ENCODE results near the gene R3HDM2. TPM values are rescaled to one million over a fixed set of nuclear protein-coding genes. Genes with fewer than 3 reads are reported as not detected.

Gene R3HDM2
- total RNA-seq, 1 experiment from 2014 or later, result 34.7 TPM

DNA sequence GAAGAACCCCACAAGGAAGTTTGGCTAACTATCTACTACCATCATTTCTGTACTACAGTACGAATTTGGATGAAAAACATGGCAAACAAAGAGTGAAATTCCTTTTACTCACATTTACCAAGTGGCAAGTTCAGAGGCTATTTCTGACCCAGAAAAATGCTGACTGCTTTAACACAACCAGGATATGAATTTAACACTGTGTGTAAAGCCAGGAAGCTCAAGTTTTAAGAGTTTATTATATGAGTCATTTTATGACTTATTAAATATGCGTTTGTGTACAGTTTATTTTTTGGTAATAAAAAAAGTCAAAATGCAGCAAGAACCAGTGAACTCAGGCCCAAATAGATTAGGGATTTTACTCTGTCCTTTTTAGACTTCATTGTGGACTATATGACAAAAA lies 121.4 kb downstream of the R3HDM2 start:
- Mint-ChIP-seq H3K36me3 (peaks cover 2% of the 10 kb centered on the region; the same call in 1 of the 2 replicates), H3K27me3 (ENCODE audit: low read depth) (no peaks in the 10 kb centered on the region), H3K27ac (no peak overlapping the region), H3K4me3 (no peak overlapping the region), H3K4me1 (no peaks in the 10 kb centered on the region), H3K9me3 (0 out of 2 replicates have a peak, but pooled peaks cover 3% of the 10 kb centered on the region)
- TF ChIP-seq, protein P1, sequence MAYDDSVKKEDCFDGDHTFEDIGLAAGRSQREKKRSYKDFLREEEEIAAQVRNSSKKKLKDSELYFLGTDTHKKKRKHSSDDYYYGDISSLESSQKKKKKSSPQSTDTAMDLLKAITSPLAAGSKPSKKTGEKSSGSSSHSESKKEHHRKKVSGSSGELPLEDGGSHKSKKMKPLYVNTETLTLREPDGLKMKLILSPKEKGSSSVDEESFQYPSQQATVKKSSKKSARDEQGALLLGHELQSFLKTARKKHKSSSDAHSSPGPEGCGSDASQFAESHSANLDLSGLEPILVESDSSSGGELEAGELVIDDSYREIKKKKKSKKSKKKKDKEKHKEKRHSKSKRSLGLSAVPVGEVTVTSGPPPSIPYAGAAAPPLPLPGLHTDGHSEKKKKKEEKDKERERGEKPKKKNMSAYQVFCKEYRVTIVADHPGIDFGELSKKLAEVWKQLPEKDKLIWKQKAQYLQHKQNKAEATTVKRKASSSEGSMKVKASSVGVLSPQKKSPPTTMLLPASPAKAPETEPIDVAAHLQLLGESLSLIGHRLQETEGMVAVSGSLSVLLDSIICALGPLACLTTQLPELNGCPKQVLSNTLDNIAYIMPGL (CRISPR knock-in tag; IDR thresholded peaks at IDR 0.05), result no peak
- TF ChIP-seq RORB (CRISPR knock-in tag; IDR thresholded peaks at IDR 0.05) (no peak), FOXP1 (CRISPR knock-in tag; IDR thresholded peaks at IDR 0.05; ENCODE audit: borderline replicate concordance) (no peak), ZNF416 (CRISPR knock-in tag; IDR thresholded peaks at IDR 0.05) (no peak), JAZF1 (CRISPR knock-in tag; IDR thresholded peaks at IDR 0.05) (no peak), ETV6 (CRISPR knock-in tag; IDR thresholded peaks at IDR 0.05) (no peak), CREM (CRISPR knock-in tag; IDR thresholded peaks at IDR 0.05) (no peak)
- TF ChIP-seq, protein P2, sequence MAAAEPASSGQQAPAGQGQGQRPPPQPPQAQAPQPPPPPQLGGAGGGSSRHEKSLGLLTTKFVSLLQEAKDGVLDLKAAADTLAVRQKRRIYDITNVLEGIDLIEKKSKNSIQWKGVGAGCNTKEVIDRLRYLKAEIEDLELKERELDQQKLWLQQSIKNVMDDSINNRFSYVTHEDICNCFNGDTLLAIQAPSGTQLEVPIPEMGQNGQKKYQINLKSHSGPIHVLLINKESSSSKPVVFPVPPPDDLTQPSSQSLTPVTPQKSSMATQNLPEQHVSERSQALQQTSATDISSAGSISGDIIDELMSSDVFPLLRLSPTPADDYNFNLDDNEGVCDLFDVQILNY (CRISPR knock-in tag; IDR thresholded peaks at IDR 0.05), result no peak
- TF ChIP-seq, protein P3, sequence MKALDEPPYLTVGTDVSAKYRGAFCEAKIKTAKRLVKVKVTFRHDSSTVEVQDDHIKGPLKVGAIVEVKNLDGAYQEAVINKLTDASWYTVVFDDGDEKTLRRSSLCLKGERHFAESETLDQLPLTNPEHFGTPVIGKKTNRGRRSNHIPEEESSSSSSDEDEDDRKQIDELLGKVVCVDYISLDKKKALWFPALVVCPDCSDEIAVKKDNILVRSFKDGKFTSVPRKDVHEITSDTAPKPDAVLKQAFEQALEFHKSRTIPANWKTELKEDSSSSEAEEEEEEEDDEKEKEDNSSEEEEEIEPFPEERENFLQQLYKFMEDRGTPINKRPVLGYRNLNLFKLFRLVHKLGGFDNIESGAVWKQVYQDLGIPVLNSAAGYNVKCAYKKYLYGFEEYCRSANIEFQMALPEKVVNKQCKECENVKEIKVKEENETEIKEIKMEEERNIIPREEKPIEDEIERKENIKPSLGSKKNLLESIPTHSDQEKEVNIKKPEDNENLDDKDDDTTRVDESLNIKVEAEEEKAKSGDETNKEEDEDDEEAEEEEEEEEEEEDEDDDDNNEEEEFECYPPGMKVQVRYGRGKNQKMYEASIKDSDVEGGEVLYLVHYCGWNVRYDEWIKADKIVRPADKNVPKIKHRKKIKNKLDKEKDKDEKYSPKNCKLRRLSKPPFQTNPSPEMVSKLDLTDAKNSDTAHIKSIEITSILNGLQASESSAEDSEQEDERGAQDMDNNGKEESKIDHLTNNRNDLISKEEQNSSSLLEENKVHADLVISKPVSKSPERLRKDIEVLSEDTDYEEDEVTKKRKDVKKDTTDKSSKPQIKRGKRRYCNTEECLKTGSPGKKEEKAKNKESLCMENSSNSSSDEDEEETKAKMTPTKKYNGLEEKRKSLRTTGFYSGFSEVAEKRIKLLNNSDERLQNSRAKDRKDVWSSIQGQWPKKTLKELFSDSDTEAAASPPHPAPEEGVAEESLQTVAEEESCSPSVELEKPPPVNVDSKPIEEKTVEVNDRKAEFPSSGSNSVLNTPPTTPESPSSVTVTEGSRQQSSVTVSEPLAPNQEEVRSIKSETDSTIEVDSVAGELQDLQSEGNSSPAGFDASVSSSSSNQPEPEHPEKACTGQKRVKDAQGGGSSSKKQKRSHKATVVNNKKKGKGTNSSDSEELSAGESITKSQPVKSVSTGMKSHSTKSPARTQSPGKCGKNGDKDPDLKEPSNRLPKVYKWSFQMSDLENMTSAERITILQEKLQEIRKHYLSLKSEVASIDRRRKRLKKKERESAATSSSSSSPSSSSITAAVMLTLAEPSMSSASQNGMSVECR (CRISPR knock-in tag; IDR thresholded peaks at IDR 0.05; ENCODE audit: borderline replicate concordance), result no peak
- TF ChIP-seq, protein P4, sequence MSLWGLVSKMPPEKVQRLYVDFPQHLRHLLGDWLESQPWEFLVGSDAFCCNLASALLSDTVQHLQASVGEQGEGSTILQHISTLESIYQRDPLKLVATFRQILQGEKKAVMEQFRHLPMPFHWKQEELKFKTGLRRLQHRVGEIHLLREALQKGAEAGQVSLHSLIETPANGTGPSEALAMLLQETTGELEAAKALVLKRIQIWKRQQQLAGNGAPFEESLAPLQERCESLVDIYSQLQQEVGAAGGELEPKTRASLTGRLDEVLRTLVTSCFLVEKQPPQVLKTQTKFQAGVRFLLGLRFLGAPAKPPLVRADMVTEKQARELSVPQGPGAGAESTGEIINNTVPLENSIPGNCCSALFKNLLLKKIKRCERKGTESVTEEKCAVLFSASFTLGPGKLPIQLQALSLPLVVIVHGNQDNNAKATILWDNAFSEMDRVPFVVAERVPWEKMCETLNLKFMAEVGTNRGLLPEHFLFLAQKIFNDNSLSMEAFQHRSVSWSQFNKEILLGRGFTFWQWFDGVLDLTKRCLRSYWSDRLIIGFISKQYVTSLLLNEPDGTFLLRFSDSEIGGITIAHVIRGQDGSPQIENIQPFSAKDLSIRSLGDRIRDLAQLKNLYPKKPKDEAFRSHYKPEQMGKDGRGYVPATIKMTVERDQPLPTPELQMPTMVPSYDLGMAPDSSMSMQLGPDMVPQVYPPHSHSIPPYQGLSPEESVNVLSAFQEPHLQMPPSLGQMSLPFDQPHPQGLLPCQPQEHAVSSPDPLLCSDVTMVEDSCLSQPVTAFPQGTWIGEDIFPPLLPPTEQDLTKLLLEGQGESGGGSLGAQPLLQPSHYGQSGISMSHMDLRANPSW (CRISPR knock-in tag; conservative IDR thresholded peaks at IDR 0.05; ENCODE audit: low read depth), result no peak
- TF ChIP-seq, protein P5, sequence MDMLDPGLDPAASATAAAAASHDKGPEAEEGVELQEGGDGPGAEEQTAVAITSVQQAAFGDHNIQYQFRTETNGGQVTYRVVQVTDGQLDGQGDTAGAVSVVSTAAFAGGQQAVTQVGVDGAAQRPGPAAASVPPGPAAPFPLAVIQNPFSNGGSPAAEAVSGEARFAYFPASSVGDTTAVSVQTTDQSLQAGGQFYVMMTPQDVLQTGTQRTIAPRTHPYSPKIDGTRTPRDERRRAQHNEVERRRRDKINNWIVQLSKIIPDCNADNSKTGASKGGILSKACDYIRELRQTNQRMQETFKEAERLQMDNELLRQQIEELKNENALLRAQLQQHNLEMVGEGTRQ (CRISPR knock-in tag; IDR thresholded peaks at IDR 0.05), result no peak
- TF ChIP-seq, protein P6, sequence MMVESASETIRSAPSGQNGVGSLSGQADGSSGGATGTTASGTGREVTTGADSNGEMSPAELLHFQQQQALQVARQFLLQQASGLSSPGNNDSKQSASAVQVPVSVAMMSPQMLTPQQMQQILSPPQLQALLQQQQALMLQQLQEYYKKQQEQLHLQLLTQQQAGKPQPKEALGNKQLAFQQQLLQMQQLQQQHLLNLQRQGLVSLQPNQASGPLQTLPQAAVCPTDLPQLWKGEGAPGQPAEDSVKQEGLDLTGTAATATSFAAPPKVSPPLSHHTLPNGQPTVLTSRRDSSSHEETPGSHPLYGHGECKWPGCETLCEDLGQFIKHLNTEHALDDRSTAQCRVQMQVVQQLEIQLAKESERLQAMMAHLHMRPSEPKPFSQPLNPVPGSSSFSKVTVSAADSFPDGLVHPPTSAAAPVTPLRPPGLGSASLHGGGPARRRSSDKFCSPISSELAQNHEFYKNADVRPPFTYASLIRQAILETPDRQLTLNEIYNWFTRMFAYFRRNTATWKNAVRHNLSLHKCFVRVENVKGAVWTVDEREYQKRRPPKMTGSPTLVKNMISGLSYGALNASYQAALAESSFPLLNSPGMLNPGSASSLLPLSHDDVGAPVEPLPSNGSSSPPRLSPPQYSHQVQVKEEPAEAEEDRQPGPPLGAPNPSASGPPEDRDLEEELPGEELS (CRISPR knock-in tag; IDR thresholded peaks at IDR 0.05), result no peak
- TF ChIP-seq, protein P7, sequence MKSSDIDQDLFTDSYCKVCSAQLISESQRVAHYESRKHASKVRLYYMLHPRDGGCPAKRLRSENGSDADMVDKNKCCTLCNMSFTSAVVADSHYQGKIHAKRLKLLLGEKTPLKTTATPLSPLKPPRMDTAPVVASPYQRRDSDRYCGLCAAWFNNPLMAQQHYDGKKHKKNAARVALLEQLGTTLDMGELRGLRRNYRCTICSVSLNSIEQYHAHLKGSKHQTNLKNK (CRISPR knock-in tag; IDR thresholded peaks at IDR 0.05), result no peak
- CTCF ChIA-PET, result interaction anchor here (1.1 to 4.6 kb wide), 4 partner anchors 10 to 150 kb away, joined by 3 to 245 read pairs (median 29); partner anchors contain the start of genes GLI1 and INHBE
- POLR2A ChIA-PET, result no interaction called here
- DNase-seq (ENCODE audit: low spot score) (no peak), ATAC-seq (no peak)

Data from WTC11 (cell line).